Uterus (tissue), 4 donors: ENCODE measurements around the gene CDK4. TPM values are rescaled to one million over a fixed set of nuclear protein-coding genes. Genes with fewer than 3 reads are reported as not detected.

Experiments used
- DNase-seq, 2 donors: peaks; one replicate each; pipeline ENCODE4 v3.0.0-alpha.2; 2019 to 2020
- H3K27ac ChIP-seq, 2 donors: fragments of 200-600 bp; sonication (generic); 1 replicate in 1 of 2; 2 replicates in 1 of 2; pipeline ENCODE4 v1.5.1; 2016 to 2018
- H3K27me3 ChIP-seq, 2 donors: fragments of 200-600 bp; sonication (generic); one replicate each; pipeline ENCODE4 v1.5.1; 2018 to 2019; ENCODE audit warnings: control low read depth in 1 of 2
- H3K36me3 ChIP-seq, 2 donors: fragments of 200-600 bp; sonication (generic); one replicate each; pipeline ENCODE4 v1.5.1; 2019; ENCODE audit warnings: control low read depth in 1 of 2
- H3K4me1 ChIP-seq, 2 donors: fragments of 200-600 bp; sonication (generic); one replicate each; pipeline ENCODE4 v1.5.1; 2018 to 2019; ENCODE audit warnings: control low read depth in 1 of 2
- H3K4me3 ChIP-seq, 2 donors: fragments of 200-600 bp; sonication (generic); 1 replicate in 1 of 2; 2 replicates in 1 of 2; pipeline ENCODE4 v1.5.1; 2018 to 2019; ENCODE audit warnings: mild to moderate bottlenecking in 1 of 2
- H3K9me3 ChIP-seq, 2 donors: fragments of 200-600 bp; sonication (generic); one replicate each; pipeline ENCODE4 v1.5.1; 2019; ENCODE audit warnings: control low read depth in 1 of 2
- CTCF ChIP-seq, 4 experiments: fragments of 200-600 bp in 2 of 4; fragments of 450-650 bp in 2 of 4; sonication (generic) in 2 of 4; IDR thresholded peaks; one replicate each; pipeline ENCODE4 v1.5.1; 2016 to 2019; ENCODE audit warnings: antibody characterized with exemption in 4 of 4, mild to moderate bottlenecking in 2 of 4, moderate library complexity in 1 of 4
- POLR2A ChIP-seq, 2 donors: fragments of 450-650 bp; IDR thresholded peaks; one replicate each; pipeline ENCODE4 v1.6.1; 2016; ENCODE audit warnings: antibody characterized with exemption in 2 of 2, mild to moderate bottlenecking in 1 of 2, moderate library complexity in 1 of 2
- intact Hi-C: fragments of 100-400 bp; cut with DNase I; formaldehyde crosslinking; loops from one replicate; pipeline ENCODE4 v1.15.1; 2023; ENCODE audit warnings: low total_unique reads
- total RNA-seq, 4 donors: library from RNA; depleted of rRNA in 3 of 4; stranded (reverse); fragments of >200 nt in 3 of 4; gene quantifications; one replicate each; pipeline versions ENCODE4 v1.1.0 to v1.2.4, GENCODE V29; 2014 to 2023
- donor health status: DM: yes; HTN: yes; CAD: no.

CDK4 gene
- total RNA-seq, 4 donors from 2014 or later = 60.0 to 190 (median 110) TPM

- TF ChIP-seq CTCF (IDR thresholded peaks at IDR 0.05) (no peak), POLR2A (IDR thresholded peaks at IDR 0.05) (no peak)
- Histone ChIP-seq H3K9me3 (no peaks in the 10 kb centered on the region), H3K27ac (no peak overlapping the region), H3K36me3 (no peaks in the 10 kb centered on the region), H3K4me3 (no peak overlapping the region), H3K27me3 (peaks cover 24 to 26% of the 10 kb centered on the region in 2 donors), H3K4me1 (peaks cover 0 to 13% of the 10 kb centered on the region in 2 donors)
- intact Hi-C loops = no loop called here
- DNase-seq = no peak
Observed at GRCh38 chr12:57762463-57762862, 10.4 kb upstream of the CDK4 start.

- no peak for DNase-seq
- H3K9me3 ChIP-seq = no peaks in the 10 kb centered on the region
- intact Hi-C loops = no loop called here
- H3K27me3 ChIP-seq = peaks cover 24 to 26% of the 10 kb centered on the region in 2 donors
- H3K27ac ChIP-seq = no peak overlapping the region
- TF ChIP-seq CTCF (IDR thresholded peaks at IDR 0.05) (no peak), POLR2A (IDR thresholded peaks at IDR 0.05) (no peak)
- no peaks in the 10 kb centered on the region for H3K36me3 ChIP-seq
- H3K4me1 ChIP-seq = peaks cover 0 to 13% of the 10 kb centered on the region in 2 donors
- H3K4me3 ChIP-seq = no peak overlapping the region
Observed at GRCh38 chr12:57761391-57761998, 9.4 kb upstream of the CDK4 start.

- no peak for DNase-seq
- Histone ChIP-seq H3K36me3 (no peaks in the 10 kb centered on the region), H3K27me3 (peaks cover 24 to 26% of the 10 kb centered on the region in 2 donors), H3K9me3 (no peaks in the 10 kb centered on the region), H3K4me3 (no peak overlapping the region), H3K4me1 (peaks cover 0 to 15% of the 10 kb centered on the region in 2 donors), H3K27ac (no peak overlapping the region)
- TF ChIP-seq CTCF (IDR thresholded peaks at IDR 0.05) (no peak), POLR2A (IDR thresholded peaks at IDR 0.05) (no peak)
- intact Hi-C loops = no loop called here
Observed at GRCh38 chr12:57760347-57760982, 8.4 kb upstream of the CDK4 start.

GRCh38 chr12:57759360-57759980, 7.4 kb upstream of the CDK4 start:
- Histone ChIP-seq H3K9me3 (no peaks in the 10 kb centered on the region), H3K36me3 (no peaks in the 10 kb centered on the region), H3K4me1 (peaks cover 0 to 12% of the 10 kb centered on the region in 2 donors), H3K27ac (no peak overlapping the region), H3K27me3 (peaks cover 15 to 23% of the 10 kb centered on the region in 2 donors), H3K4me3 (no peak overlapping the region)
- intact Hi-C loops = no loop called here
- DNase-seq = no peak
- TF ChIP-seq CTCF (IDR thresholded peaks at IDR 0.05) (no peak), POLR2A (IDR thresholded peaks at IDR 0.05) (no peak)
